ENCODE data around the gene BTBD1. TPM values are rescaled to one million over a fixed set of nuclear protein-coding genes. Genes with fewer than 3 reads are reported as not detected.
"Not testable (repeated sequence)": the region's sequence is repeated elsewhere in the genome, so short reads cannot be mapped to it uniquely, and the experiment has no call there.

Gene BTBD1
- total RNA-seq, 4 donors from 2014 or later: 229 to 408 (median 342) TPM

DNA sequence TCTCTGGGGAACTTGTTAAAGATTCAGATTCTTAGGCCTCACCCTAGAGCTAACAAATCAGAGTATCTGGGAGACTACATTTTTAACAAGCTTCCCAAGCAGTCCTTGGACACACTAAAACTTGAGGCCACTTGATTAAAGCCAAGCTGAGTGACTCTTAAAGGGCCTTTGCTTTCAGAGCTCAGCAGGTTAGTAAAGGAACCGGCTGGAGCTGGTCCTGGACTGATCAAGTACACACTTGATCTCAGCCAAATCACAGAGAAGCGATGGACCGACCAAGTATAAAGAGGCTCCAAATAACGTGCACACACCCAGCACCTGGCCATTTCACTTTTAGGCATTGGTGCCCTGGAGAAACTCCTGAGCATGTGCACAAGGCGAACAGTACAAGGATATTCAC, 27.5 kb upstream of the BTBD1 start:
- peaks cover 21 to 23% of the 10 kb centered on the region in 2 donors for H3K4me1 ChIP-seq
- no peak for TF ChIP-seq POLR2A (IDR thresholded peaks at IDR 0.05)
- TF ChIP-seq CTCF (IDR thresholded peaks at IDR 0.05 in 4 of 5, conservative IDR thresholded peaks at IDR 0.05 in 1 of 5): no peak
- H3K36me3 ChIP-seq: no peaks in the 10 kb centered on the region
- no peak overlapping the region for H3K4me3 ChIP-seq
- H3K27ac ChIP-seq: peak overlapping the region; percentile 46 to 68 (median 64)
- no peaks in the 10 kb centered on the region for H3K9me3 ChIP-seq
- ATAC-seq (peak; percentile 46 to 56), DNase-seq (no peak)
- H3K27me3 ChIP-seq: no peaks in the 10 kb centered on the region
- in situ Hi-C loops (cut with MboI; ENCODE audit: low sequenced_read_pairs in 4 of 4): no loop called here
- intact Hi-C loops (cut with DNase I; ENCODE audit: low total_unique reads): no loop called here

GRCh38 chr15:83092309-83092976, 25.4 kb upstream of the BTBD1 start:
- intact Hi-C loops (cut with DNase I; ENCODE audit: low total_unique reads): no loop called here
- Histone ChIP-seq H3K36me3 (no peaks in the 10 kb centered on the region), H3K4me1 (peaks cover 22 to 27% of the 10 kb centered on the region in 2 donors), H3K9me3 (no peaks in the 10 kb centered on the region), H3K4me3 (no peak overlapping the region), H3K27me3 (no peaks in the 10 kb centered on the region), H3K27ac (peak overlapping the region in 3 of 4 donors; percentile 11 to 54 (median 14))
- peak in 1 of 2 donors; percentile 34 for DNase-seq
- in situ Hi-C loops (cut with MboI; ENCODE audit: low sequenced_read_pairs in 4 of 4): no loop called here
- TF ChIP-seq POLR2A (IDR thresholded peaks at IDR 0.05) (no peak), CTCF (IDR thresholded peaks at IDR 0.05 in 4 of 5, conservative IDR thresholded peaks at IDR 0.05 in 1 of 5) (no peak)
- ATAC-seq: peak; percentile 18 to 32

GRCh38 chr15:83091965-83092308, 24.9 kb upstream of the BTBD1 start:
- intact Hi-C loops (cut with DNase I; ENCODE audit: low total_unique reads); in situ Hi-C loops (cut with MboI; ENCODE audit: low sequenced_read_pairs in 4 of 4); ATAC-seq: not testable (repeated sequence)

DNA sequence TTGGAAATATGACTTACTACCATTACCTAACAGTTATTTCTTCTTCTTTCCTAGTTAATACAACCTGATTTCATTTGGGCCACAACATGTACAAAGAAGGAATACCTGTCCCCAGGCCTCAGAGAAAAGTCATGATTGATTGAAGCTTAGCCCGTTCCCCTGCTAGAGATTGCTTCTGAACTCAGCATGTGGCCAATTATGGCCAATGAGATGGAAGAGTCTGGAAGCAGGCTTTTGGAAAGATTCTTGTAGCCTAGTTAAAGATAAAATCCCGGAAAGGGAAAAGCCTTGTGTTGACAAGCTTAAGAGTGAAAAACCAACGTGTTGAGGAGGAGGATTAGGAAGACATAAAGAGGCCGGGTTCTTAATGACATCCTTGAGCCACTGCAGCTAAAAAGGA, 23.4 kb upstream of the BTBD1 start:
- peaks cover 31 to 37% of the 10 kb centered on the region in 2 donors for H3K4me1 ChIP-seq
- DNase-seq: no peak
- H3K9me3 ChIP-seq: no peaks in the 10 kb centered on the region
- no peaks in the 10 kb centered on the region for H3K27me3 ChIP-seq
- ATAC-seq: no peak
- intact Hi-C loops (cut with DNase I; ENCODE audit: low total_unique reads): no loop called here
- H3K27ac ChIP-seq: no peak overlapping the region
- TF ChIP-seq POLR2A (IDR thresholded peaks at IDR 0.05): no peak
- TF ChIP-seq CTCF (IDR thresholded peaks at IDR 0.05 in 4 of 5, conservative IDR thresholded peaks at IDR 0.05 in 1 of 5): no peak
- in situ Hi-C loops (cut with MboI; ENCODE audit: low sequenced_read_pairs in 4 of 4): no loop called here
- no peaks in the 10 kb centered on the region for H3K36me3 ChIP-seq
- H3K4me3 ChIP-seq: no peak overlapping the region

More at GRCh38 chr15:83091965-83092308, 24.9 kb upstream of the BTBD1 start:
- H3K27me3 ChIP-seq, DNase-seq, H3K9me3 ChIP-seq, H3K36me3 ChIP-seq, H3K4me3 ChIP-seq: not testable (repeated sequence)
- Histone ChIP-seq H3K27ac (peak overlapping the region in 2 of 4 donors; percentile 11 to 54), H3K4me1 (peaks cover 27 to 32% of the 10 kb centered on the region in 2 donors)

DNA sequence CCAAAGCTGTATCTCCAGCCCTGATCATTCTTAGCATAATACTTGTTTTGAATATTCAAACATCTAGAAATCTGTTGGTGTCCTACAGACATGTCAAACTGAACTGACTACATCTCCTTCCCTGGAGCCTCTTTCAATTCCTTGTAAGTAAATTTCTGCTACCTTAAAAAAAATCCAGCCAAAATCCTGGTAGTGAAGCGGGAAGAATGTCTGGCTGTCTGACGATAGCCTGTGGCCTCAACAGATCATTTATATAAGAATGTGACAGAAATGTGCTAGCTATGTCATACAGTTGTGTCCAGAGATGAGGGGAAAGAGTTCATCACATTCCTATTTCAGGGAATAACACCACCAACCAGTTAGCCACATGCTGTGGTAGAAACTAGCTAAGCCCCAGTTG, 21.8 kb upstream of the BTBD1 start:
- Histone ChIP-seq H3K27me3 (no peaks in the 10 kb centered on the region), H3K4me1 (peaks cover 22% of the 10 kb centered on the region in 2 donors), H3K36me3 (no peaks in the 10 kb centered on the region), H3K4me3 (no peak overlapping the region), H3K27ac (peak overlapping the region; percentile 66 to 79 (median 72)), H3K9me3 (no peaks in the 10 kb centered on the region)
- DNase-seq (no peak), ATAC-seq (no peak)
- TF ChIP-seq POLR2A (IDR thresholded peaks at IDR 0.05) (no peak), CTCF (IDR thresholded peaks at IDR 0.05 in 4 of 5, conservative IDR thresholded peaks at IDR 0.05 in 1 of 5) (no peak)
- intact Hi-C loops (cut with DNase I; ENCODE audit: low total_unique reads) (no loop called here), in situ Hi-C loops (cut with MboI; ENCODE audit: low sequenced_read_pairs in 4 of 4) (no loop called here)
